A549 (cell line): ENCODE data around the gene SLC39A11. TPM values are rescaled to one million over a fixed set of nuclear protein-coding genes. Genes with fewer than 3 reads are reported as not detected.
"Not testable (repeated sequence)": the region's sequence is repeated elsewhere in the genome, so short reads cannot be mapped to it uniquely, and the experiment has no call there.

Experiments used
- ATAC-seq, 2 experiments: fragments of 200-7000 bp in 1 of 2; fragments of >200 bp in 1 of 2; cut with Nextera tagmentation in 1 of 2; cut with Tn5 transposase in 1 of 2; 3 replicates each; pipeline versions ENCODE4 v1.8.0 to v1.9.1; 2018 to 2020; ENCODE audit warnings: mild to moderate bottlenecking in 1 of 2, moderate library complexity in 1 of 2
- CTCF ChIA-PET: fragments of 300-600 bp; sonication (Branson Sonifier 250); formaldehyde crosslinking; extraction: SDS; loops from one replicate; lab custom pipeline; 2021; ENCODE audit warnings: antibody characterized with exemption, inconsistent platforms; lab: Yijun Ruan, JAX
- POLR2A ChIA-PET: fragments of 350-600 bp; formaldehyde crosslinking; extraction: SDS; loops from one replicate; lab custom pipeline; 2021; ENCODE audit warnings: antibody characterized with exemption, inconsistent platforms; lab: Yijun Ruan, JAX
- DNase-seq, 2 experiments: peaks; one replicate each; pipeline versions ENCODE4 v3.0.0 to v3.0.0-alpha.2; 2011 to 2016; ENCODE audit warnings: low read depth in 1 of 2, low spot score in 1 of 2
- FAIRE-seq: peaks from 2 replicates; lab custom pipeline; 2011; peaks lifted over from hg19 to GRCh38; lab: Jason Lieb, UNC
- H3K27ac ChIP-seq, 2 experiments: fragments of >200 bp; sonication (Bioruptor Twin); formaldehyde crosslinking; 3 replicates each; pipeline ENCODE4 v1.5.1; 2016 to 2017
- H3K4me1 ChIP-seq: fragments of >200 bp; sonication (Bioruptor Twin); formaldehyde crosslinking; 3 replicates; pipeline ENCODE4 v1.6.1; 2016
- H3K4me2 ChIP-seq: fragments of >200 bp; sonication (Bioruptor Twin); formaldehyde crosslinking; 3 replicates; pipeline ENCODE4 v1.6.1; 2016
- H3K4me3 ChIP-seq: fragments of >200 bp; sonication (Bioruptor Twin); formaldehyde crosslinking; 3 replicates; pipeline ENCODE4 v1.5.1; 2016
- H3K9me3 ChIP-seq: fragments of >200 bp; sonication (Bioruptor Twin); formaldehyde crosslinking; 3 replicates; pipeline ENCODE4 v1.6.1; 2016
- BCL3 ChIP-seq: fragments of >200 bp; sonication (Bioruptor Twin); formaldehyde crosslinking; IDR thresholded peaks from 3 replicates; pipeline ENCODE4 v1.6.1; 2016
- CBX2 ChIP-seq: fragments of 200-600 bp; sonication (generic); IDR thresholded peaks from 2 replicates; pipeline ENCODE4 v1.6.1; 2016; ENCODE audit warnings: low read depth, mild to moderate bottlenecking, borderline replicate concordance
- CHD2 ChIP-seq: fragments of 150-350 bp; IDR thresholded peaks from 2 replicates; pipeline ENCODE4 v1.6.1; 2014; ENCODE audit warnings: low read length; ENCODE audit not compliant: partially characterized antibody
- CHD4 ChIP-seq: fragments of 200-600 bp; sonication (generic); IDR thresholded peaks from 2 replicates; pipeline ENCODE4 v1.6.1; 2016; ENCODE audit warnings: antibody characterized with exemption, mild to moderate bottlenecking, borderline replicate concordance
- E2F6 ChIP-seq: IDR thresholded peaks from 2 replicates; pipeline ENCODE4 v1.6.1; 2012; ENCODE audit warnings: low read depth, borderline replicate concordance
- ESRRA ChIP-seq: fragments of 150-350 bp; IDR thresholded peaks from 2 replicates; pipeline ENCODE4 v1.6.1; 2014; ENCODE audit warnings: mild to moderate bottlenecking, low read length, borderline replicate concordance
- FOSL2 ChIP-seq, 2 experiments: fragments of 450-650 bp in 1 of 2; fragments of >200 bp in 1 of 2; sonication (Bioruptor Twin) in 1 of 2; formaldehyde crosslinking; IDR thresholded peaks; 2 replicates each; pipeline versions ENCODE4 v1.5.0 to v1.6.1; 2016 to 2020; ENCODE audit warnings: mild to moderate bottlenecking in 1 of 2, moderate library complexity in 1 of 2
- FOXS1 ChIP-seq: fragments of 250-450 bp; sonication (Bioruptor Pico); IDR thresholded peaks from 2 replicates; pipeline ENCODE4 v1.5.0; 2020; ENCODE audit warnings: mild to moderate bottlenecking, moderate library complexity
- HDAC2 ChIP-seq: fragments of 200-600 bp; sonication (generic); IDR thresholded peaks from 2 replicates; pipeline ENCODE4 v1.6.1; 2016
- HEYL ChIP-seq: fragments of 250-450 bp; sonication (Bioruptor Pico); IDR thresholded peaks from 2 replicates; pipeline ENCODE4 v1.8.0; 2021; ENCODE audit warnings: mild to moderate bottlenecking, moderate library complexity
- HOXA7 ChIP-seq: fragments of 250-450 bp; sonication (Bioruptor Pico); IDR thresholded peaks from 2 replicates; pipeline ENCODE4 v1.5.0; 2020; ENCODE audit warnings: mild to moderate bottlenecking, moderate library complexity
- MAX ChIP-seq: IDR thresholded peaks from 2 replicates; pipeline ENCODE4 v1.6.1; 2012
- MYC ChIP-seq: IDR thresholded peaks from 2 replicates; pipeline ENCODE4 v1.6.1; 2012; ENCODE audit warnings: mild to moderate bottlenecking, inconsistent platforms, low read length, improper control_type of control experiment, borderline replicate concordance
- NFE2L2 ChIP-seq: fragments of 150-350 bp; conservative IDR thresholded peaks from 2 replicates; pipeline ENCODE4 v1.6.1; 2014; ENCODE audit warnings: low read length
- NR3C1 ChIP-seq: fragments of >200 bp; sonication (Bioruptor Twin); formaldehyde crosslinking; IDR thresholded peaks from 3 replicates; pipeline ENCODE4 v1.6.1; 2017
- PHF8 ChIP-seq: fragments of 200-600 bp; sonication (generic); IDR thresholded peaks from 2 replicates; pipeline ENCODE4 v1.6.1; 2016; ENCODE audit warnings: low read depth, mild to moderate bottlenecking, antibody characterized with exemption, moderate library complexity, borderline replicate concordance
- POLR2A ChIP-seq: IDR thresholded peaks from 2 replicates; pipeline ENCODE4 v1.6.1; 2012; ENCODE audit warnings: mild to moderate bottlenecking, low read length
- POLR2AphosphoS2 ChIP-seq: conservative IDR thresholded peaks from 2 replicates; pipeline ENCODE4 v1.6.1; 2012; ENCODE audit warnings: low read length, improper control_type of control experiment, inconsistent platforms
- TFCP2L1 ChIP-seq: fragments of 250-450 bp; sonication (Bioruptor Pico); IDR thresholded peaks from 2 replicates; pipeline ENCODE4 v1.5.0; 2021; ENCODE audit warnings: mild to moderate bottlenecking
- ZC3H11A ChIP-seq: fragments of 450-650 bp; IDR thresholded peaks from 2 replicates; pipeline ENCODE4 v1.6.1; 2014; ENCODE audit warnings: antibody characterized with exemption, mild to moderate bottlenecking
- ZNF302 ChIP-seq: fragments of 250-450 bp; sonication (Bioruptor Pico); IDR thresholded peaks from 2 replicates; pipeline ENCODE4 v1.9.0; 2021; ENCODE audit warnings: inconsistent platforms, mild to moderate bottlenecking, moderate library complexity
- WGBS: methylation state at CpG from one replicate; pipeline ENCODE4 v1.1.6; 2017; ENCODE audit errors: missing lambda C conversion rate; 5-methylcytosine and 5-hydroxymethylcytosine counted together
- polyA plus RNA-seq, 4 experiments: library from polyadenylated mRNA; depleted of rRNA in 3 of 4; stranded (reverse); fragments of >200 nt; fragmentation: RNase III in 1 of 4; extraction: RNeasy Plus Mini Kit Qiagen cat#74134 plus additional on column Dnase treatment in 1 of 4; gene quantifications; 2 replicates in 3 of 4; 3 replicates in 1 of 4; pipeline ENCODE4 v1.2.3, GENCODE V29; 2011 to 2017
- TF ChIP-seq, protein P1 (sequence below): fragments of 150-350 bp; IDR thresholded peaks from 2 replicates; pipeline ENCODE4 v1.6.1; 2014; ENCODE audit warnings: low read depth, mild to moderate bottlenecking, low read length
- TF ChIP-seq, protein P2 (sequence below): fragments of 450-650 bp; IDR thresholded peaks from 2 replicates; pipeline ENCODE4 v1.6.1; 2014; ENCODE audit warnings: antibody characterized with exemption

Gene SLC39A11
- polyA plus RNA-seq, 2 of the 4 experiments (the other 2 are of a cell fraction): 18.4 to 25.2 TPM

DNA sequence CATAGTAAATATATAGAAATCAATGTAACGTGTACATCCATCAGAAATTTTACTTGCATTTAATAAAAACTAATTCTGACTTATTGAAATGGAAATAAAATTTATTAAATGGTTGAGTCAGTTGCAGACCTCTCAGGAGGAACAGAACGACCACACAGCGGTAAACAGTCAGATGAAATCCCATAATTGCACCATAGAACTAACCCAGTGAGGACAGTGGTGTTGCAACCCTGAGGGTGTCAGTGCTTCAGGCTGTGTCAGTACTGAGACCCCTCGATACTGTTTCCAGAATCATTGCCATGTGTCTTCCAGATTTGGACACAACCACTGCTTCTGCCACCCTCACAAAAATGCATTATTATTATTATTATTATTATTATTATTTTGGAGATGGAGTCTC, 43.3 kb upstream of the SLC39A11 start:
- Histone ChIP-seq H3K4me2 (no peak overlapping the region), H3K4me3 (no peak overlapping the region)
- no peak for DNase-seq
- 65% methylated on average over 4 of the region's 4 CpGs for WGBS
- FAIRE-seq: no peak
- TF ChIP-seq POLR2A: no peak
- TF ChIP-seq, protein P1, sequence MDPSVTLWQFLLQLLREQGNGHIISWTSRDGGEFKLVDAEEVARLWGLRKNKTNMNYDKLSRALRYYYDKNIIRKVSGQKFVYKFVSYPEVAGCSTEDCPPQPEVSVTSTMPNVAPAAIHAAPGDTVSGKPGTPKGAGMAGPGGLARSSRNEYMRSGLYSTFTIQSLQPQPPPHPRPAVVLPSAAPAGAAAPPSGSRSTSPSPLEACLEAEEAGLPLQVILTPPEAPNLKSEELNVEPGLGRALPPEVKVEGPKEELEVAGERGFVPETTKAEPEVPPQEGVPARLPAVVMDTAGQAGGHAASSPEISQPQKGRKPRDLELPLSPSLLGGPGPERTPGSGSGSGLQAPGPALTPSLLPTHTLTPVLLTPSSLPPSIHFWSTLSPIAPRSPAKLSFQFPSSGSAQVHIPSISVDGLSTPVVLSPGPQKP: no peak
- TF ChIP-seq MYC: no peak
- no peak for TF ChIP-seq ZNF302 (CRISPR knock-in tag)
- TF ChIP-seq HEYL: no peak
- no peak for TF ChIP-seq PHF8
- TF ChIP-seq HOXA7 (CRISPR knock-in tag): no peak
- no peak for TF ChIP-seq ESRRA
- no peak for TF ChIP-seq CHD2
- no peak for TF ChIP-seq CBX2
- TF ChIP-seq POLR2AphosphoS2: no peak
- TF ChIP-seq, all 56 proteins: peak for 0
- ChIA-PET POLR2A (no interaction called here), CTCF (interaction anchor here (0.9 to 1.6 kb wide), 3 partner anchors 10 to 577 kb away, joined by 3 to 4 read pairs (median 4); no protein-coding TSS in a partner anchor)
- H3K9me3 ChIP-seq: no peaks in the 10 kb centered on the region
- H3K27ac ChIP-seq: no peak overlapping the region
- no peak for ATAC-seq
- no peaks in the 10 kb centered on the region for H3K4me1 ChIP-seq

DNA sequence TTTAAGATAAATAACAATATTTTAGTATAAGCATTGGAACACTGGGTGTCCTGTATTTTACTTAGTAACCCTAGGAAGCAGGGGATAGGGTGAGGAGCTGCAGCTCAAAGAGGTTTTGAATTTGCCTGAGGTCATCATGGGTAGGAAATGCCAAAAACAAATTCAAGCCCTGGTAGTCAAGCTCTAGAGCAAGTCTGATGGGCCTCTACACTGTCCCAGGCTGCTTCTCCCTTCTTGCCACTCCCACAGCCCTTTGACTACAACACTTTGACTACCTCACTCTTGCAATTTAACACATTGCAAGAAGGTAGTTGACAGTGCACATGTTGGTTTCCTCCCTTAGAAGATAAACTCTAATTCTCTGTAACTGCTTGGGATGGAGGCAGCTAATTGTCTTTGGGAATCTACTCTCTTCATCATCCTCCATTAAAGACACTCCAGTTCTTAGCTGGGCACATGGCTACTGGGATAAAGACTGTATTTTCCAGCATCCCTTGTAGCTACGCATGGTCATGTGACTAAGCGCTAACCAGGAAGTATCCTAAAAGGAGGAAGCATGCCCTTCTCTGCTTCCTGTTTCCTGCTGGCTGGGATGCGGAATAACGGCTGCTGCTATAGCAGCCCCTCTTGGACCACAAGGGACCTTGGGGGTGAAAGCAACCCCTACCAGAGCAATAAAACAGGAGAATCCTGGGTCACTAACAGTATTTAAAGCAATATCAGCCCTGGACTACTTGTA, 41.6 kb upstream of the SLC39A11 start:
- Histone ChIP-seq H3K4me2 (no peak overlapping the region), H3K27ac (no peak overlapping the region)
- DNase-seq: no peak
- CTCF ChIA-PET: interaction anchor here (0.6 kb wide), 2 partner anchors 56 to 96 kb away, joined by 3 to 4 read pairs; no protein-coding TSS in a partner anchor
- POLR2A ChIA-PET: no interaction called here
- no peak for TF ChIP-seq HDAC2
- TF ChIP-seq, protein P2, sequence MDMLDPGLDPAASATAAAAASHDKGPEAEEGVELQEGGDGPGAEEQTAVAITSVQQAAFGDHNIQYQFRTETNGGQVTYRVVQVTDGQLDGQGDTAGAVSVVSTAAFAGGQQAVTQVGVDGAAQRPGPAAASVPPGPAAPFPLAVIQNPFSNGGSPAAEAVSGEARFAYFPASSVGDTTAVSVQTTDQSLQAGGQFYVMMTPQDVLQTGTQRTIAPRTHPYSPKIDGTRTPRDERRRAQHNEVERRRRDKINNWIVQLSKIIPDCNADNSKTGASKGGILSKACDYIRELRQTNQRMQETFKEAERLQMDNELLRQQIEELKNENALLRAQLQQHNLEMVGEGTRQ: peak; percentile 56
- TF ChIP-seq, all 56 proteins: peak for 1
- WGBS: 71% methylated on average over 4 of the region's 4 CpGs
- Histone ChIP-seq H3K4me3 (no peak overlapping the region), H3K4me1 (no peaks in the 10 kb centered on the region), H3K9me3 (no peaks in the 10 kb centered on the region)
- FAIRE-seq (no peak), ATAC-seq (peak in 1 of 2 experiments; percentile 54; a peak in 3 of 6 replicates)

DNA sequence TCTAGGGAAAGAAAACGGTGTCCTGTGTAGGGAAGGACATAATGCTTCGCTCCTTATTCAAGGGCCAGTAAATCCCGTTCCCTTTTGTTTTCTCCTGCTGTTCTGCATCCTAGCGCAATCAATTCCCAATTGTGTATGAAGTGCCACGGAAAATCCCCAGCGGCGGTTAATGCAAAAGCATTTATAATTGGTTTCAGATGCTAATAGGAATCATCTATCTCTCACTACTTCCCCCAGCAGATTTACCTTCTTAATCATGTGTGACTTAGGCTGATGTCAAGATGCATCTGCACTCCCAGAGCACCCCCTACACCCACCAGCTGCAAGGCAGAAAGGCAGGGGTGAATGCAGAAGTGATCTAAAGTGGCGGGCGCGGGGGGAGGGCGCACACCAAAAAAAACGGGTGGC, 39.6 kb upstream of the SLC39A11 start:
- FAIRE-seq: no peak

DNA sequence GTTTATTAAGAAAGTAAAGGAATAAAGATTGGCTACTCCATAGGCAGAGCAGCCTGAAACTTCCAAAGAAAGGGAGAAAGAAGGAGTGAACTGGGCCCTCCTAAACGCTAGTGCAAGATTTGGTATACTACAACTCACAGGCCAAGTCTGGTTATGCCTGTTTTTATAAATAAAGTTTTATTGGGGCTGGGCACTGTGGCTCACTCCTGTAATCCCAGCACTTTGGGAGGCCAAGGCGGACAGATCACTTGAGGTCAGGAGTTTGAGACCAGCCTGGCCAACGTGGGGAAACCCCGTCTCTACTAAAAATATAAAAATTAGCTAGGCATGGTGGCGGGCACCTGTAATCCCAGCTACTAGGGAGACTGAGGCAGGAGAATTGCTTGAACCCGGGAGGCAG, 39.0 kb upstream of the SLC39A11 start:
- H3K4me2 ChIP-seq, DNase-seq, ATAC-seq, H3K4me3 ChIP-seq, H3K9me3 ChIP-seq, H3K27ac ChIP-seq, POLR2A ChIA-PET, H3K4me1 ChIP-seq, FAIRE-seq: not testable (repeated sequence)
- CTCF ChIA-PET: interaction anchor here (0.8 to 1.6 kb wide), 3 partner anchors 9 to 58 kb away, joined by 4 read pairs; no protein-coding TSS in a partner anchor
- WGBS: 68% methylated on average over 6 of the region's 6 CpGs

More for the DNA sequence above, 39.6 kb upstream of the SLC39A11 start:
- ATAC-seq (no peak), DNase-seq (no peak)
- POLR2A ChIA-PET: no interaction called here
- CTCF ChIA-PET: interaction anchor here (0.6 to 1.5 kb wide), 3 partner anchors 8 to 387 kb away, joined by 3 to 4 read pairs (median 4); no protein-coding TSS in a partner anchor
- Histone ChIP-seq H3K27ac (no peak overlapping the region), H3K4me1 (peaks cover 3% of the 10 kb centered on the region; the same call in 2 of the 3 replicates), H3K4me2 (no peak overlapping the region), H3K4me3 (no peak overlapping the region), H3K9me3 (no peaks in the 10 kb centered on the region)
- TF ChIP-seq TFCP2L1 (no peak), NR3C1 (no peak), FOXS1 (no peak), MYC (no peak), CHD4 (no peak), MAX (no peak), E2F6 (no peak), BCL3 (no peak), NFE2L2 (no peak), ZC3H11A (no peak), FOSL2 (IDR thresholded peaks at IDR 0.05) (no peak), FOSL2 (CRISPR knock-in tag; IDR thresholded peaks at IDR 0.05) (no peak)
- 69% methylated on average over 12 of the region's 12 CpGs for WGBS
